DND-41 (cell line): Measurements from ENCODE around the gene DDIT3.

Experiments used
- CTCF ChIP-seq: IDR thresholded peaks from 2 replicates; pipeline ENCODE4 v1.5.1; 2012; ENCODE audit warnings: borderline replicate concordance, low read length, moderate library complexity, mild to moderate bottlenecking; ENCODE audit not compliant: poor library complexity, severe bottlenecking; ENCODE audit errors: extremely low read depth
- EZH2 ChIP-seq: IDR thresholded peaks from 3 replicates; pipeline ENCODE4 v1.6.1; 2012; ENCODE audit warnings: borderline replicate concordance, low read depth, mild to moderate bottlenecking, moderate library complexity, low read length, inconsistent platforms; ENCODE audit not compliant: severe bottlenecking

GRCh38 chr12:57473392-57473791 lies 46.9 kb downstream of the DDIT3 start:
- no peak for TF ChIP-seq CTCF
- TF ChIP-seq EZH2: no peak
